Right lobe of liver (tissue), 4 donors: ENCODE data around the gene AIFM2.

Experiments used
- CTCF ChIP-seq, 4 donors: fragments of 200-600 bp in 3 of 4; fragments of 450-650 bp in 1 of 4; IDR thresholded peaks; one replicate each; pipeline versions ENCODE4 v1.5.1 to v1.8.0; 2016 to 2022; ENCODE audit warnings: antibody characterized with exemption in 4 of 4, mild to moderate bottlenecking in 2 of 4
- POLR2A ChIP-seq: fragments of 450-650 bp; IDR thresholded peaks from one replicate; pipeline ENCODE4 v1.6.1; 2017; ENCODE audit warnings: antibody characterized with exemption, mild to moderate bottlenecking
- donor health status: DM: no; HTN: no; CAD: no.
- donor health status: DM: no; HTN: no; CAD: no.
- donor health status: DM: no; HTN: yes; CAD: no.

GRCh38 chr10:70114902-70115301 is 17.7 kb downstream of the AIFM2 start:
- TF ChIP-seq CTCF (IDR thresholded peaks at IDR 0.05) (no peak), POLR2A (no peak)
